A549 (cell line): ENCODE results near the gene ZCWPW1. TPM values are rescaled to one million over a fixed set of nuclear protein-coding genes. Genes with fewer than 3 reads are reported as not detected.

Experiments
- ATAC-seq, 2 experiments: fragments of 200-7000 bp in 1 of 2; fragments of >200 bp in 1 of 2; cut with Nextera tagmentation in 1 of 2; cut with Tn5 transposase in 1 of 2; 3 replicates each; pipeline versions ENCODE4 v1.8.0 to v1.9.1; 2018 to 2020; ENCODE audit warnings: mild to moderate bottlenecking in 1 of 2, moderate library complexity in 1 of 2
- CTCF ChIA-PET: fragments of 300-600 bp; sonication (Branson Sonifier 250); formaldehyde crosslinking; extraction: SDS; loops from one replicate; lab custom pipeline; 2021; ENCODE audit warnings: antibody characterized with exemption, inconsistent platforms; lab: Yijun Ruan, JAX
- POLR2A ChIA-PET: fragments of 350-600 bp; formaldehyde crosslinking; extraction: SDS; loops from one replicate; lab custom pipeline; 2021; ENCODE audit warnings: antibody characterized with exemption, inconsistent platforms; lab: Yijun Ruan, JAX
- DNase-seq, 2 experiments: peaks; one replicate each; pipeline versions ENCODE4 v3.0.0 to v3.0.0-alpha.2; 2011 to 2016; ENCODE audit warnings: low read depth in 1 of 2, low spot score in 1 of 2
- FAIRE-seq: peaks from 2 replicates; lab custom pipeline; 2011; peaks lifted over from hg19 to GRCh38; lab: Jason Lieb, UNC
- H3K27ac ChIP-seq, 2 experiments: fragments of >200 bp; sonication (Bioruptor Twin); formaldehyde crosslinking; 3 replicates each; pipeline ENCODE4 v1.5.1; 2016 to 2017
- H3K4me1 ChIP-seq: fragments of >200 bp; sonication (Bioruptor Twin); formaldehyde crosslinking; 3 replicates; pipeline ENCODE4 v1.6.1; 2016
- H3K4me2 ChIP-seq: fragments of >200 bp; sonication (Bioruptor Twin); formaldehyde crosslinking; 3 replicates; pipeline ENCODE4 v1.6.1; 2016
- H3K4me3 ChIP-seq: fragments of >200 bp; sonication (Bioruptor Twin); formaldehyde crosslinking; 3 replicates; pipeline ENCODE4 v1.5.1; 2016
- H3K9me3 ChIP-seq: fragments of >200 bp; sonication (Bioruptor Twin); formaldehyde crosslinking; 3 replicates; pipeline ENCODE4 v1.6.1; 2016
- ATOH8 ChIP-seq: fragments of 250-450 bp; sonication (Bioruptor Pico); IDR thresholded peaks from 2 replicates; pipeline ENCODE4 v1.5.0; 2020; ENCODE audit warnings: low read depth, mild to moderate bottlenecking, moderate library complexity
- BCL3 ChIP-seq: fragments of >200 bp; sonication (Bioruptor Twin); formaldehyde crosslinking; IDR thresholded peaks from 3 replicates; pipeline ENCODE4 v1.6.1; 2016
- CBX8 ChIP-seq: fragments of 200-600 bp; sonication (generic); IDR thresholded peaks from 2 replicates; pipeline ENCODE4 v1.6.1; 2016
- CEBPB ChIP-seq, 2 experiments: fragments of >200 bp in 1 of 2; sonication (Bioruptor Twin) in 1 of 2; formaldehyde crosslinking in 1 of 2; IDR thresholded peaks; 2 replicates each; pipeline ENCODE4 v1.6.1; 2012 to 2016
- EHF ChIP-seq: fragments of 250-450 bp; sonication (Bioruptor Pico); IDR thresholded peaks from 2 replicates; pipeline ENCODE4 v1.5.0; 2020; ENCODE audit warnings: mild to moderate bottlenecking
- ELK1 ChIP-seq: fragments of 150-350 bp; IDR thresholded peaks from 2 replicates; pipeline ENCODE4 v1.6.1; 2014; ENCODE audit warnings: low read depth, mild to moderate bottlenecking, low read length
- ESRRA ChIP-seq: fragments of 150-350 bp; IDR thresholded peaks from 2 replicates; pipeline ENCODE4 v1.6.1; 2014; ENCODE audit warnings: mild to moderate bottlenecking, low read length, borderline replicate concordance
- FOSB ChIP-seq: fragments of 250-450 bp; sonication (Bioruptor Pico); IDR thresholded peaks from 2 replicates; pipeline ENCODE4 v1.5.0; 2020; ENCODE audit warnings: mild to moderate bottlenecking, moderate library complexity
- FOSL2 ChIP-seq, 2 experiments: fragments of 450-650 bp in 1 of 2; fragments of >200 bp in 1 of 2; sonication (Bioruptor Twin) in 1 of 2; formaldehyde crosslinking; IDR thresholded peaks; 2 replicates each; pipeline versions ENCODE4 v1.5.0 to v1.6.1; 2016 to 2020; ENCODE audit warnings: mild to moderate bottlenecking in 1 of 2, moderate library complexity in 1 of 2
- HDAC2 ChIP-seq: fragments of 200-600 bp; sonication (generic); IDR thresholded peaks from 2 replicates; pipeline ENCODE4 v1.6.1; 2016
- HES2 ChIP-seq: fragments of >200 bp; sonication (Bioruptor Twin); formaldehyde crosslinking; IDR thresholded peaks from 2 replicates; pipeline ENCODE4 v1.6.1; 2016
- HEYL ChIP-seq: fragments of 250-450 bp; sonication (Bioruptor Pico); IDR thresholded peaks from 2 replicates; pipeline ENCODE4 v1.8.0; 2021; ENCODE audit warnings: mild to moderate bottlenecking, moderate library complexity
- HOXA7 ChIP-seq: fragments of 250-450 bp; sonication (Bioruptor Pico); IDR thresholded peaks from 2 replicates; pipeline ENCODE4 v1.5.0; 2020; ENCODE audit warnings: mild to moderate bottlenecking, moderate library complexity
- JUN ChIP-seq, 2 experiments: fragments of >200 bp; sonication (Bioruptor Twin); formaldehyde crosslinking; IDR thresholded peaks; 2 replicates in 1 of 2; 3 replicates in 1 of 2; pipeline ENCODE4 v1.6.1; 2016 to 2017
- KDM1A ChIP-seq: fragments of 200-600 bp; sonication (generic); IDR thresholded peaks from 2 replicates; pipeline ENCODE4 v1.6.1; 2016; ENCODE audit warnings: low read depth, mild to moderate bottlenecking
- KDM5A ChIP-seq: fragments of 200-600 bp; sonication (generic); IDR thresholded peaks from 2 replicates; pipeline ENCODE4 v1.6.1; 2016; ENCODE audit warnings: antibody characterized with exemption, mild to moderate bottlenecking
- NFE2L2 ChIP-seq: fragments of 150-350 bp; conservative IDR thresholded peaks from 2 replicates; pipeline ENCODE4 v1.6.1; 2014; ENCODE audit warnings: low read length
- NPAS2 ChIP-seq: fragments of 250-450 bp; sonication (Bioruptor Pico); IDR thresholded peaks from 2 replicates; pipeline ENCODE4 v1.8.0; 2022; ENCODE audit warnings: mild to moderate bottlenecking, moderate library complexity, borderline replicate concordance
- PBX3 ChIP-seq: IDR thresholded peaks from 2 replicates; pipeline ENCODE4 v1.6.1; 2012
- POLR2A ChIP-seq: IDR thresholded peaks from 2 replicates; pipeline ENCODE4 v1.6.1; 2012; ENCODE audit warnings: mild to moderate bottlenecking, low read length
- RFX5 ChIP-seq: fragments of 450-650 bp; IDR thresholded peaks from 2 replicates; pipeline ENCODE4 v1.7.1; 2014; ENCODE audit warnings: antibody characterized with exemption, mild to moderate bottlenecking, moderate library complexity
- RNF2 ChIP-seq: fragments of 200-600 bp; sonication (generic); IDR thresholded peaks from 2 replicates; pipeline ENCODE4 v1.6.1; 2016; ENCODE audit warnings: low read depth, mild to moderate bottlenecking, antibody characterized with exemption, moderate library complexity, borderline replicate concordance
- SMC3 ChIP-seq: fragments of >200 bp; sonication (Bioruptor Twin); formaldehyde crosslinking; IDR thresholded peaks from 3 replicates; pipeline ENCODE4 v1.6.1; 2018; ENCODE audit warnings: inconsistent platforms
- TFCP2L1 ChIP-seq: fragments of 250-450 bp; sonication (Bioruptor Pico); IDR thresholded peaks from 2 replicates; pipeline ENCODE4 v1.5.0; 2021; ENCODE audit warnings: mild to moderate bottlenecking
- TP53 ChIP-seq: fragments of 250-450 bp; sonication (Bioruptor Pico); IDR thresholded peaks from 2 replicates; pipeline ENCODE4 v1.5.0; 2021; ENCODE audit warnings: mild to moderate bottlenecking, moderate library complexity
- WGBS: methylation state at CpG from one replicate; pipeline ENCODE4 v1.1.6; 2017; ENCODE audit errors: missing lambda C conversion rate; 5-methylcytosine and 5-hydroxymethylcytosine counted together
- polyA plus RNA-seq, 4 experiments: library from polyadenylated mRNA; depleted of rRNA in 3 of 4; stranded (reverse); fragments of >200 nt; fragmentation: RNase III in 1 of 4; extraction: RNeasy Plus Mini Kit Qiagen cat#74134 plus additional on column Dnase treatment in 1 of 4; gene quantifications; 2 replicates in 3 of 4; 3 replicates in 1 of 4; pipeline ENCODE4 v1.2.3, GENCODE V29; 2011 to 2017

ZCWPW1 gene
- polyA plus RNA-seq, 2 of the 4 experiments (the other 2 are of a cell fraction), result 2.0 to 4.2 TPM

- no peak for TF ChIP-seq FOSL2 (IDR thresholded peaks at IDR 0.05)
- no peak for TF ChIP-seq FOSL2 (CRISPR knock-in tag; IDR thresholded peaks at IDR 0.05)
- no peak for TF ChIP-seq FOSB (CRISPR knock-in tag)
- TF ChIP-seq KDM1A, result no peak
- TF ChIP-seq HES2, result no peak
- TF ChIP-seq KDM5A, result no peak
- no peak for TF ChIP-seq BCL3
- ChIA-PET CTCF (interaction anchor here (0.5 to 6.5 kb wide), 3 partner anchors 8 to 283 kb away, joined by 3 to 48 read pairs (median 4); no protein-coding TSS in a partner anchor), POLR2A (interaction anchor here (2.9 kb wide), 1 partner anchor 13 kb away, joined by 14 read pairs; the partner anchor contains the start of gene ZCWPW1)
- Histone ChIP-seq H3K4me2 (no peak overlapping the region), H3K4me1 (no peaks in the 10 kb centered on the region), H3K4me3 (no peak overlapping the region), H3K27ac (no peak overlapping the region), H3K9me3 (no peaks in the 10 kb centered on the region)
- DNase-seq (no peak), ATAC-seq (no peak), FAIRE-seq (no peak)
- 85% methylated on average over 5 of the region's 5 CpGs for WGBS
Observed at GRCh38 chr7:100415448-100415847, 13.1 kb downstream of the ZCWPW1 start.

- DNase-seq (no peak), FAIRE-seq (no peak), ATAC-seq (no peak)
- no peak for TF ChIP-seq RFX5
- no peak for TF ChIP-seq ESRRA
- no peak for TF ChIP-seq HDAC2
- no peak for TF ChIP-seq ATOH8 (CRISPR knock-in tag)
- TF ChIP-seq HEYL, result no peak
- no peak for TF ChIP-seq CBX8
- no peak for TF ChIP-seq POLR2A
- TF ChIP-seq RNF2, result no peak
- TF ChIP-seq HOXA7 (CRISPR knock-in tag), result no peak
- no peak overlapping the region for H3K27ac ChIP-seq
- no peak overlapping the region for H3K4me2 ChIP-seq
- CTCF ChIA-PET, result no interaction called here
- no peaks in the 10 kb centered on the region for H3K9me3 ChIP-seq
- 60% methylated on average over 1 of the region's 1 CpG for WGBS
- H3K4me3 ChIP-seq, result no peak overlapping the region
- H3K4me1 ChIP-seq, result no peaks in the 10 kb centered on the region
- POLR2A ChIA-PET, result interaction anchor here (2.9 kb wide), 1 partner anchor 15 kb away, joined by 14 read pairs; the partner anchor contains the start of gene ZCWPW1
Observed at GRCh38 chr7:100413889-100414288, 14.6 kb downstream of the ZCWPW1 start.

GRCh38 chr7:100413346-100413745 lies 15.2 kb downstream of the ZCWPW1 start:
- POLR2A ChIA-PET, result interaction anchor here (0.5 to 2.1 kb wide), 2 partner anchors 15 to 773 kb away, joined by 5 to 7 read pairs; partner anchors contain the start of gene ZCWPW1
- FAIRE-seq, result no peak
- CTCF ChIA-PET, result interaction anchor here (0.6 kb wide), 1 partner anchor 147 kb away, joined by 3 read pairs; no protein-coding TSS in a partner anchor
- no peak for ATAC-seq
- Histone ChIP-seq H3K9me3 (no peaks in the 10 kb centered on the region), H3K4me3 (no peak overlapping the region), H3K27ac (no peak overlapping the region), H3K4me2 (no peak overlapping the region), H3K4me1 (no peaks in the 10 kb centered on the region)
- TF ChIP-seq RFX5, result no peak
- no peak for TF ChIP-seq HEYL
- DNase-seq, result no peak

- WGBS, result 70% methylated on average over 6 of the region's 6 CpGs
- TF ChIP-seq SMC3 (no peak), TFCP2L1 (CRISPR knock-in tag) (no peak), JUN (IDR thresholded peaks at IDR 0.05) (no peak), RFX5 (no peak), CEBPB (IDR thresholded peaks at IDR 0.05) (no peak), TP53 (CRISPR knock-in tag) (no peak), BCL3 (no peak), CBX8 (no peak), KDM5A (no peak), PBX3 (no peak), EHF (CRISPR knock-in tag) (no peak), ELK1 (no peak), NFE2L2 (no peak), HOXA7 (CRISPR knock-in tag) (no peak), NPAS2 (no peak)
- no peak overlapping the region for H3K27ac ChIP-seq
- H3K4me1 ChIP-seq, result no peaks in the 10 kb centered on the region
- no peak overlapping the region for H3K4me3 ChIP-seq
- no peak for DNase-seq
- no peak for ATAC-seq
- POLR2A ChIA-PET, result no interaction called here
- FAIRE-seq, result no peak
- H3K9me3 ChIP-seq, result no peaks in the 10 kb centered on the region
- CTCF ChIA-PET, result interaction anchor here (0.6 to 2.0 kb wide), 3 partner anchors 10 to 280 kb away, joined by 3 to 5 read pairs (median 4); no protein-coding TSS in a partner anchor
- no peak overlapping the region for H3K4me2 ChIP-seq
Observed at GRCh38 chr7:100411101-100411500, 17.4 kb downstream of the ZCWPW1 start.
